ENCODE measurements around the gene LONP2. TPM values are rescaled to one million over a fixed set of nuclear protein-coding genes. Genes with fewer than 3 reads are reported as not detected.

LONP2 gene
- total and polyA plus RNA-seq, 2 of the 13 experiments (the other 11 are each of a cell fraction or from before 2014, with no cell fraction given) = 39.2 to 63.3 TPM

GRCh38 chr16:48236286-48236685 lies 7.8 kb upstream of the LONP2 start (continued):
- TF ChIP-seq ZNF800 (CRISPR knock-in tag; IDR thresholded peaks at IDR 0.05) (0 out of 2 replicates have a peak, but pooled peaks have one; percentile 5), RXRB (CRISPR knock-in tag; IDR thresholded peaks at IDR 0.05; ENCODE audit: borderline replicate concordance) (0 out of 2 replicates have a peak, but pooled peaks have one; percentile 22), TEAD3 (CRISPR knock-in tag; optimal IDR thresholded peaks at IDR 0.05; ENCODE audit: borderline replicate concordance) (peak; percentile 79), FOXA3 (CRISPR knock-in tag; IDR thresholded peaks at IDR 0.05) (peak; percentile 61; the same call in 1 of the 2 replicates), NCOA2 (CRISPR knock-in tag; IDR thresholded peaks at IDR 0.05) (peak; percentile 47), CREB1 (IDR thresholded peaks at IDR 0.05) (no peak), CREB1 (CRISPR knock-in tag; IDR thresholded peaks at IDR 0.05) (0 out of 2 replicates have a peak, but pooled peaks have one; percentile 3), ZBTB7B (CRISPR knock-in tag; IDR thresholded peaks at IDR 0.05) (0 out of 2 replicates have a peak, but pooled peaks have one; percentile 17), CSRNP1 (CRISPR knock-in tag; IDR thresholded peaks at IDR 0.05) (no peak)
- TF ChIP-seq, protein P1, sequence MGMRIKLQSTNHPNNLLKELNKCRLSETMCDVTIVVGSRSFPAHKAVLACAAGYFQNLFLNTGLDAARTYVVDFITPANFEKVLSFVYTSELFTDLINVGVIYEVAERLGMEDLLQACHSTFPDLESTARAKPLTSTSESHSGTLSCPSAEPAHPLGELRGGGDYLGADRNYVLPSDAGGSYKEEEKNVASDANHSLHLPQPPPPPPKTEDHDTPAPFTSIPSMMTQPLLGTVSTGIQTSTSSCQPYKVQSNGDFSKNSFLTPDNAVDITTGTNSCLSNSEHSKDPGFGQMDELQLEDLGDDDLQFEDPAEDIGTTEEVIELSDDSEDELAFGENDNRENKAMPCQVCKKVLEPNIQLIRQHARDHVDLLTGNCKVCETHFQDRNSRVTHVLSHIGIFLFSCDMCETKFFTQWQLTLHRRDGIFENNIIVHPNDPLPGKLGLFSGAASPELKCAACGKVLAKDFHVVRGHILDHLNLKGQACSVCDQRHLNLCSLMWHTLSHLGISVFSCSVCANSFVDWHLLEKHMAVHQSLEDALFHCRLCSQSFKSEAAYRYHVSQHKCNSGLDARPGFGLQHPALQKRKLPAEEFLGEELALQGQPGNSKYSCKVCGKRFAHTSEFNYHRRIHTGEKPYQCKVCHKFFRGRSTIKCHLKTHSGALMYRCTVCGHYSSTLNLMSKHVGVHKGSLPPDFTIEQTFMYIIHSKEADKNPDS (CRISPR knock-in tag; IDR thresholded peaks at IDR 0.05) = no peak
- TF ChIP-seq, protein P2, sequence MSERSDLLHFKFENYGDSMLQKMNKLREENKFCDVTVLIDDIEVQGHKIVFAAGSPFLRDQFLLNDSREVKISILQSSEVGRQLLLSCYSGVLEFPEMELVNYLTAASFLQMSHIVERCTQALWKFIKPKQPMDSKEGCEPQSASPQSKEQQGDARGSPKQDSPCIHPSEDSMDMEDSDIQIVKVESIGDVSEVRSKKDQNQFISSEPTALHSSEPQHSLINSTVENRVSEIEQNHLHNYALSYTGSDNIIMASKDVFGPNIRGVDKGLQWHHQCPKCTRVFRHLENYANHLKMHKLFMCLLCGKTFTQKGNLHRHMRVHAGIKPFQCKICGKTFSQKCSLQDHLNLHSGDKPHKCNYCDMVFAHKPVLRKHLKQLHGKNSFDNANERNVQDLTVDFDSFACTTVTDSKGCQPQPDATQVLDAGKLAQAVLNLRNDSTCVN (CRISPR knock-in tag; IDR thresholded peaks at IDR 0.05; ENCODE audit: borderline replicate concordance) = no peak
- TF ChIP-seq, protein P3, sequence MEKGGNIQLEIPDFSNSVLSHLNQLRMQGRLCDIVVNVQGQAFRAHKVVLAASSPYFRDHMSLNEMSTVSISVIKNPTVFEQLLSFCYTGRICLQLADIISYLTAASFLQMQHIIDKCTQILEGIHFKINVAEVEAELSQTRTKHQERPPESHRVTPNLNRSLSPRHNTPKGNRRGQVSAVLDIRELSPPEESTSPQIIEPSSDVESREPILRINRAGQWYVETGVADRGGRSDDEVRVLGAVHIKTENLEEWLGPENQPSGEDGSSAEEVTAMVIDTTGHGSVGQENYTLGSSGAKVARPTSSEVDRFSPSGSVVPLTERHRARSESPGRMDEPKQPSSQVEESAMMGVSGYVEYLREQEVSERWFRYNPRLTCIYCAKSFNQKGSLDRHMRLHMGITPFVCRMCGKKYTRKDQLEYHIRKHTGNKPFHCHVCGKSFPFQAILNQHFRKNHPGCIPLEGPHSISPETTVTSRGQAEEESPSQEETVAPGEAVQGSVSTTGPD (CRISPR knock-in tag; IDR thresholded peaks at IDR 0.05) = no peak
- TF ChIP-seq, protein P4, sequence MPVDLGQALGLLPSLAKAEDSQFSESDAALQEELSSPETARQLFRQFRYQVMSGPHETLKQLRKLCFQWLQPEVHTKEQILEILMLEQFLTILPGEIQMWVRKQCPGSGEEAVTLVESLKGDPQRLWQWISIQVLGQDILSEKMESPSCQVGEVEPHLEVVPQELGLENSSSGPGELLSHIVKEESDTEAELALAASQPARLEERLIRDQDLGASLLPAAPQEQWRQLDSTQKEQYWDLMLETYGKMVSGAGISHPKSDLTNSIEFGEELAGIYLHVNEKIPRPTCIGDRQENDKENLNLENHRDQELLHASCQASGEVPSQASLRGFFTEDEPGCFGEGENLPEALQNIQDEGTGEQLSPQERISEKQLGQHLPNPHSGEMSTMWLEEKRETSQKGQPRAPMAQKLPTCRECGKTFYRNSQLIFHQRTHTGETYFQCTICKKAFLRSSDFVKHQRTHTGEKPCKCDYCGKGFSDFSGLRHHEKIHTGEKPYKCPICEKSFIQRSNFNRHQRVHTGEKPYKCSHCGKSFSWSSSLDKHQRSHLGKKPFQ (CRISPR knock-in tag; IDR thresholded peaks at IDR 0.05; ENCODE audit: insufficient replicate concordance) = no peak
- TF ChIP-seq, protein P5, sequence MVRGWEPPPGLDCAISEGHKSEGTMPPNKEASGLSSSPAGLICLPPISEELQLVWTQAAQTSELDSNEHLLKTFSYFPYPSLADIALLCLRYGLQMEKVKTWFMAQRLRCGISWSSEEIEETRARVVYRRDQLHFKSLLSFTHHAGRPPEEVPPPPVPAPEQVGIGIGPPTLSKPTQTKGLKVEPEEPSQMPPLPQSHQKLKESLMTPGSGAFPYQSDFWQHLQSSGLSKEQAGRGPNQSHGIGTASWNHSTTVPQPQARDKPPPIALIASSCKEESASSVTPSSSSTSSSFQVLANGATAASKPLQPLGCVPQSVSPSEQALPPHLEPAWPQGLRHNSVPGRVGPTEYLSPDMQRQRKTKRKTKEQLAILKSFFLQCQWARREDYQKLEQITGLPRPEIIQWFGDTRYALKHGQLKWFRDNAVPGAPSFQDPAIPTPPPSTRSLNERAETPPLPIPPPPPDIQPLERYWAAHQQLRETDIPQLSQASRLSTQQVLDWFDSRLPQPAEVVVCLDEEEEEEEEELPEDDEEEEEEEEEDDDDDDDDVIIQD (CRISPR knock-in tag; IDR thresholded peaks at IDR 0.05; ENCODE audit: low read depth) = no peak
